ENCODE data around the gene MRPL17.

The MRPL17 gene

GRCh38 chr11:6682936-6683861 lies at the start of gene MRPL17:
Gene MRPL17 (minus strand): TSS chr11:6683340. CDS start chr11:6683296, 44 bp downstream.
- Histone ChIP-seq H3K4me2 (ENCODE audit: low read depth, low read length, poor library complexity, severe bottlenecking) (peak within 1 kb of the TSS; percentile 83), H3K36me3 (ENCODE audit: insufficient read depth, low read length) (peaks cover 9% of the 10 kb centered on the region), H3K9me3 (ENCODE audit: insufficient read depth, low read depth, low read length) (no peaks in the 10 kb centered on the region), H3K27me3 (ENCODE audit: insufficient read depth, low read length, poor library complexity, severe bottlenecking) (no peaks in the 10 kb centered on the region), H3K79me2 (ENCODE audit: insufficient read depth, low read length) (peaks cover 42% of the 10 kb centered on the region), H3K9me2 (replicated peaks; ENCODE audit: low read depth, low read length) (no peaks in the 10 kb centered on the region), H3K4me3 (ENCODE audit: low read length, poor library complexity, severe bottlenecking) (peak within 1 kb of the TSS; percentile 95), H2AFZ (ENCODE audit: low read length) (peak within 1 kb of the TSS; percentile 98), H3K9ac (ENCODE audit: low read depth, low read length, poor library complexity, severe bottlenecking) (peak within 1 kb of the TSS; percentile 98), H3F3A (ENCODE audit: low read depth) (no peaks in the 10 kb centered on the region), H3K4me1 (ENCODE audit: insufficient read depth, low read length, poor library complexity, severe bottlenecking) (peaks cover 34% of the 10 kb centered on the region), H4K20me1 (ENCODE audit: insufficient read depth, low read length, poor library complexity, severe bottlenecking) (peaks cover 31% of the 10 kb centered on the region)
- TF ChIP-seq CTCF (conservative IDR thresholded peaks at IDR 0.05; ENCODE audit: low read length) (peak; percentile 78), EZH2phosphoT487 (IDR thresholded peaks at IDR 0.05; ENCODE audit: borderline replicate concordance) (no peak)

GRCh38 chr11:6727971-6728760 lies 45.0 kb upstream of the MRPL17 start:
- H4K20me1 ChIP-seq (ENCODE audit: insufficient read depth, low read length, poor library complexity, severe bottlenecking) = no peaks in the 10 kb centered on the region
- peaks cover 2% of the 10 kb centered on the region for H3F3A ChIP-seq (ENCODE audit: low read depth)
- no peaks in the 10 kb centered on the region for H3K9me2 ChIP-seq (replicated peaks; ENCODE audit: low read depth, low read length)
- no peak overlapping the region for H3K4me2 ChIP-seq (ENCODE audit: low read depth, low read length, poor library complexity, severe bottlenecking)
- no peaks in the 10 kb centered on the region for H3K9me3 ChIP-seq (ENCODE audit: insufficient read depth, low read depth, low read length)
- H3K4me3 ChIP-seq (ENCODE audit: low read length, poor library complexity, severe bottlenecking) = no peak overlapping the region
- H3K27me3 ChIP-seq (ENCODE audit: insufficient read depth, low read length, poor library complexity, severe bottlenecking) = no peaks in the 10 kb centered on the region
- H3K79me2 ChIP-seq (ENCODE audit: insufficient read depth, low read length) = peaks cover 6% of the 10 kb centered on the region; the same call in 1 of the 2 replicates
- peaks cover 15% of the 10 kb centered on the region for H3K4me1 ChIP-seq (ENCODE audit: insufficient read depth, low read length, poor library complexity, severe bottlenecking)
- no peaks in the 10 kb centered on the region for H3K36me3 ChIP-seq (ENCODE audit: insufficient read depth, low read length)
- no peak overlapping the region for H2AFZ ChIP-seq (ENCODE audit: low read length)
- TF ChIP-seq EZH2phosphoT487 (IDR thresholded peaks at IDR 0.05; ENCODE audit: borderline replicate concordance) = no peak
- TF ChIP-seq CTCF (conservative IDR thresholded peaks at IDR 0.05; ENCODE audit: low read length) = no peak
- H3K9ac ChIP-seq (ENCODE audit: low read depth, low read length, poor library complexity, severe bottlenecking) = no peak overlapping the region

GRCh38 chr11:6725386-6725896 lies 42.3 kb upstream of the MRPL17 start:
- peaks cover 31% of the 10 kb centered on the region for H3K4me1 ChIP-seq (ENCODE audit: insufficient read depth, low read length, poor library complexity, severe bottlenecking)
- H3K79me2 ChIP-seq (ENCODE audit: insufficient read depth, low read length) = peaks cover 6% of the 10 kb centered on the region; the same call in 1 of the 2 replicates
- no peak overlapping the region for H2AFZ ChIP-seq (ENCODE audit: low read length)
- H3F3A ChIP-seq (ENCODE audit: low read depth) = no peaks in the 10 kb centered on the region
- H3K9ac ChIP-seq (ENCODE audit: low read depth, low read length, poor library complexity, severe bottlenecking) = no peak overlapping the region
- H3K4me3 ChIP-seq (ENCODE audit: low read length, poor library complexity, severe bottlenecking) = no peak overlapping the region
- H3K36me3 ChIP-seq (ENCODE audit: insufficient read depth, low read length) = no peaks in the 10 kb centered on the region
- no peaks in the 10 kb centered on the region for H3K9me2 ChIP-seq (replicated peaks; ENCODE audit: low read depth, low read length)
- no peak for TF ChIP-seq CTCF (conservative IDR thresholded peaks at IDR 0.05; ENCODE audit: low read length)
- TF ChIP-seq EZH2phosphoT487 (IDR thresholded peaks at IDR 0.05; ENCODE audit: borderline replicate concordance) = no peak
- H3K9me3 ChIP-seq (ENCODE audit: insufficient read depth, low read depth, low read length) = no peaks in the 10 kb centered on the region
- H4K20me1 ChIP-seq (ENCODE audit: insufficient read depth, low read length, poor library complexity, severe bottlenecking) = no peaks in the 10 kb centered on the region
- no peak overlapping the region for H3K4me2 ChIP-seq (ENCODE audit: low read depth, low read length, poor library complexity, severe bottlenecking)
- H3K27me3 ChIP-seq (ENCODE audit: insufficient read depth, low read length, poor library complexity, severe bottlenecking) = no peaks in the 10 kb centered on the region

Data from Loucy (cell line).